Measurements from ENCODE around the gene FAM174B.

Gene FAM174B

GRCh38 chr15:92629975-92630626 is 25.5 kb downstream of the FAM174B start:
- TF ChIP-seq CTCF (IDR thresholded peaks at IDR 0.05; ENCODE audit: control insufficient read depth, extremely low read depth, insufficient read depth): no peak
- no peak for DNase-seq (ENCODE audit: low read depth)
- H3K4me3 ChIP-seq (ENCODE audit: low read depth, low read length): no peak overlapping the region

- no peak for DNase-seq (ENCODE audit: low read depth)
- H3K4me3 ChIP-seq (ENCODE audit: low read depth, low read length): no peak overlapping the region
- no peak for TF ChIP-seq CTCF (IDR thresholded peaks at IDR 0.05; ENCODE audit: control insufficient read depth, extremely low read depth, insufficient read depth)
Measured at GRCh38 chr15:92629276-92629974, 26.1 kb downstream of the FAM174B start.

GRCh38 chr15:92627014-92627413 is 28.6 kb downstream of the FAM174B start:
- DNase-seq (ENCODE audit: low read depth): no peak
- no peak for TF ChIP-seq CTCF (IDR thresholded peaks at IDR 0.05; ENCODE audit: control insufficient read depth, extremely low read depth, insufficient read depth)
- H3K4me3 ChIP-seq (ENCODE audit: low read depth, low read length): no peak overlapping the region

GRCh38 chr15:92625251-92625980 is 30.2 kb downstream of the FAM174B start:
- H3K4me3 ChIP-seq (ENCODE audit: low read depth, low read length): no peak overlapping the region
- DNase-seq (ENCODE audit: low read depth): no peak
- TF ChIP-seq CTCF (IDR thresholded peaks at IDR 0.05; ENCODE audit: control insufficient read depth, extremely low read depth, insufficient read depth): no peak

GRCh38 chr15:92624401-92624991 is 31.1 kb downstream of the FAM174B start:
- DNase-seq (ENCODE audit: low read depth): no peak
- TF ChIP-seq CTCF (IDR thresholded peaks at IDR 0.05; ENCODE audit: control insufficient read depth, extremely low read depth, insufficient read depth): no peak
- no peak overlapping the region for H3K4me3 ChIP-seq (ENCODE audit: low read depth, low read length)

GRCh38 chr15:92623435-92623834 is 32.1 kb downstream of the FAM174B start:
- no peak for TF ChIP-seq CTCF (IDR thresholded peaks at IDR 0.05; ENCODE audit: control insufficient read depth, extremely low read depth, insufficient read depth)
- DNase-seq (ENCODE audit: low read depth): peak; percentile 65
- no peak overlapping the region for H3K4me3 ChIP-seq (ENCODE audit: low read depth, low read length)
